ENCODE measurements around the gene CEP76.

Gene CEP76

GRCh38 chr18:12639990-12640880 is 62.3 kb downstream of the CEP76 start:
- H3K4me3 ChIP-seq (ENCODE audit: severe bottlenecking) = no peak overlapping the region
- ATAC-seq (ENCODE audit: low read depth) = peak; percentile 95

GRCh38 chr18:12638644-12639124 is 63.8 kb downstream of the CEP76 start:
- no peak for TF ChIP-seq CTCF (IDR thresholded peaks at IDR 0.05; ENCODE audit: poor library complexity, severe bottlenecking)
- Histone ChIP-seq H3K4me1 (ENCODE audit: insufficient read depth, poor library complexity, severe bottlenecking) (peaks cover 26% of the 10 kb centered on the region), H3K9me3 (ENCODE audit: severe bottlenecking) (no peaks in the 10 kb centered on the region), H3K4me3 (ENCODE audit: severe bottlenecking) (no peak overlapping the region), H3K36me3 (ENCODE audit: low read depth) (peaks cover 13% of the 10 kb centered on the region), H3K27me3 (ENCODE audit: insufficient read depth, poor library complexity, severe bottlenecking) (no peaks in the 10 kb centered on the region), H3K27ac (ENCODE audit: poor library complexity, severe bottlenecking) (peak overlapping the region; percentile 83)
- DNase-seq (ENCODE audit: low spot score) (no peak), ATAC-seq (ENCODE audit: low read depth) (no peak)

More at GRCh38 chr18:12639990-12640880, 62.3 kb downstream of the CEP76 start:
- TF ChIP-seq CTCF (IDR thresholded peaks at IDR 0.05; ENCODE audit: poor library complexity, severe bottlenecking) = no peak
- Histone ChIP-seq H3K9me3 (ENCODE audit: severe bottlenecking) (no peaks in the 10 kb centered on the region), H3K36me3 (ENCODE audit: low read depth) (peaks cover 3% of the 10 kb centered on the region), H3K27ac (ENCODE audit: poor library complexity, severe bottlenecking) (peak overlapping the region; percentile 83), H3K27me3 (ENCODE audit: insufficient read depth, poor library complexity, severe bottlenecking) (no peaks in the 10 kb centered on the region), H3K4me1 (ENCODE audit: insufficient read depth, poor library complexity, severe bottlenecking) (peaks cover 31% of the 10 kb centered on the region)
- DNase-seq (ENCODE audit: low spot score) = peak; percentile 74

- Histone ChIP-seq H3K36me3 (ENCODE audit: low read depth) (peaks cover 14% of the 10 kb centered on the region), H3K9me3 (ENCODE audit: severe bottlenecking) (no peaks in the 10 kb centered on the region), H3K27ac (ENCODE audit: poor library complexity, severe bottlenecking) (peak overlapping the region; percentile 83), H3K4me1 (ENCODE audit: insufficient read depth, poor library complexity, severe bottlenecking) (peaks cover 22% of the 10 kb centered on the region), H3K27me3 (ENCODE audit: insufficient read depth, poor library complexity, severe bottlenecking) (no peaks in the 10 kb centered on the region), H3K4me3 (ENCODE audit: severe bottlenecking) (no peak overlapping the region)
- TF ChIP-seq CTCF (IDR thresholded peaks at IDR 0.05; ENCODE audit: poor library complexity, severe bottlenecking) = no peak
- DNase-seq (ENCODE audit: low spot score) = no peak
- ATAC-seq (ENCODE audit: low read depth) = peak; percentile 30
Observed at GRCh38 chr18:12637901-12638643, 64.5 kb downstream of the CEP76 start.

- ATAC-seq (ENCODE audit: low read depth) (no peak), DNase-seq (ENCODE audit: low spot score) (no peak)
- Histone ChIP-seq H3K4me1 (ENCODE audit: insufficient read depth, poor library complexity, severe bottlenecking) (peaks cover 29% of the 10 kb centered on the region), H3K36me3 (ENCODE audit: low read depth) (peaks cover 20% of the 10 kb centered on the region), H3K27ac (ENCODE audit: poor library complexity, severe bottlenecking) (peak overlapping the region; percentile 83), H3K27me3 (ENCODE audit: insufficient read depth, poor library complexity, severe bottlenecking) (no peaks in the 10 kb centered on the region), H3K4me3 (ENCODE audit: severe bottlenecking) (no peak overlapping the region), H3K9me3 (ENCODE audit: severe bottlenecking) (no peaks in the 10 kb centered on the region)
- TF ChIP-seq CTCF (IDR thresholded peaks at IDR 0.05; ENCODE audit: poor library complexity, severe bottlenecking) = no peak
Observed at GRCh38 chr18:12637393-12637792, 65.1 kb downstream of the CEP76 start.

All from RWPE2 (cell line).